GM12878 (cell line): ENCODE measurements around the gene TGFB1I1. TPM values are rescaled to one million over a fixed set of nuclear protein-coding genes. Genes with fewer than 3 reads are reported as not detected.

Experiments
- ATAC-seq: fragments of 200-7000 bp; cut with Tn5 transposase; 3 replicates; pipeline ENCODE4 v1.9.1; 2020; ENCODE audit warnings: mild to moderate bottlenecking, moderate library complexity
- BruUV-seq: library from RNA; stranded (reverse); fragments of 400-500 nt; replicated peaks from 2 replicates; lab custom pipeline; 2021; lab: Mats Ljungman, UMichigan
- CTCF ChIA-PET: fragments of 300-600 bp; sonication (Branson Sonifier 250); formaldehyde crosslinking; extraction: SDS; loops from one replicate; lab custom pipeline; 2021; ENCODE audit warnings: inconsistent platforms; lab: Yijun Ruan, JAX
- POLR2A ChIA-PET: fragments of 350-600 bp; formaldehyde crosslinking; extraction: SDS; loops from one replicate; lab custom pipeline; 2021; ENCODE audit warnings: inconsistent platforms; lab: Charles Lee
- RAD21 ChIA-PET: fragments of 300-600 bp; sonication (Branson Sonifier 250); formaldehyde crosslinking; loops from one replicate; lab custom pipeline; 2023; ENCODE audit warnings: antibody characterized with exemption; ENCODE audit not compliant: unreplicated experiment; lab: Charles Lee
- SMC1A ChIA-PET: fragments of 300-600 bp; sonication (Branson Sonifier 250); formaldehyde crosslinking; loops from one replicate; lab custom pipeline; 2023; ENCODE audit not compliant: unreplicated experiment, uncharacterized antibody; lab: Charles Lee
- DNase-seq: peaks from one replicate; pipeline ENCODE4 v3.0.0-alpha.2; 2011; ENCODE audit warnings: low read depth, low spot score
- FAIRE-seq: peaks from 3 replicates; lab custom pipeline; 2011; peaks lifted over from hg19 to GRCh38; lab: Jason Lieb, UNC
- H2AFZ ChIP-seq: 2 replicates; pipeline ENCODE4 v1.6.0; 2011; ENCODE audit warnings: low read depth, low read length, control low read depth; ENCODE audit not compliant: control insufficient read depth
- H3K27ac ChIP-seq: 2 replicates; pipeline ENCODE4 v1.5.1; 2011; ENCODE audit warnings: control low read depth; ENCODE audit not compliant: control insufficient read depth, insufficient read depth
- H3K27me3 ChIP-seq, 2 experiments: replicated peaks in 1 of 2; 2 replicates each; pipeline versions ENCODE4 v1.6.0 to v1.6.1; 2011; ENCODE audit warnings: low read length in 1 of 2; ENCODE audit not compliant: control insufficient read depth in 2 of 2, insufficient read depth in 2 of 2
- H3K36me3 ChIP-seq, 2 experiments: 2 replicates each; pipeline ENCODE4 v1.5.1; 2011; ENCODE audit warnings: low read length in 1 of 2; ENCODE audit not compliant: control insufficient read depth in 2 of 2, insufficient read depth in 2 of 2
- H3K4me1 ChIP-seq: 2 replicates; pipeline ENCODE4 v1.6.1; 2011; ENCODE audit warnings: mild to moderate bottlenecking, low read length, moderate library complexity, mixed read lengths; ENCODE audit not compliant: control insufficient read depth, insufficient read depth
- H3K4me2 ChIP-seq: 2 replicates; pipeline ENCODE4 v1.6.0; 2011; ENCODE audit warnings: control low read depth; ENCODE audit not compliant: control insufficient read depth, insufficient read depth
- H3K4me3 ChIP-seq: fragments of 200-600 bp; sonication (generic); 2 replicates; pipeline ENCODE4 v1.5.1; 2016
- H3K79me2 ChIP-seq: 2 replicates; pipeline ENCODE4 v1.6.0; 2011; ENCODE audit warnings: low read length; ENCODE audit not compliant: control insufficient read depth, insufficient read depth
- H3K9ac ChIP-seq: 2 replicates; pipeline ENCODE4 v1.8.0; 2011; ENCODE audit warnings: low read length, control low read depth, mixed read lengths; ENCODE audit not compliant: control insufficient read depth, insufficient read depth
- H3K9me3 ChIP-seq: replicated peaks from 3 replicates; pipeline ENCODE4 v1.5.1; 2011; ENCODE audit warnings: mild to moderate bottlenecking, low read length; ENCODE audit not compliant: control insufficient read depth, insufficient read depth
- H4K20me1 ChIP-seq: 2 replicates; pipeline ENCODE4 v1.6.0; 2011; ENCODE audit not compliant: control insufficient read depth, insufficient read depth
- BACH1 ChIP-seq: fragments of 450-650 bp; IDR thresholded peaks from 2 replicates; pipeline ENCODE4 v1.6.1; 2017; ENCODE audit warnings: mild to moderate bottlenecking, borderline replicate concordance
- BHLHE40 ChIP-seq, 2 experiments: fragments of 450-650 bp in 1 of 2; IDR thresholded peaks; 2 replicates each; pipeline ENCODE4 v1.6.1; 2011 to 2017; ENCODE audit warnings: low read depth in 2 of 2, borderline replicate concordance in 1 of 2, improper control_type of control experiment in 1 of 2, low read length in 1 of 2, mild to moderate bottlenecking in 1 of 2
- CBFB ChIP-seq: IDR thresholded peaks from 2 replicates; pipeline ENCODE4 v1.6.1; 2016; ENCODE audit warnings: antibody characterized with exemption, low read depth
- CHD4 ChIP-seq: fragments of 200-600 bp; sonication (generic); IDR thresholded peaks from 2 replicates; pipeline ENCODE4 v1.6.1; 2016; ENCODE audit warnings: mild to moderate bottlenecking
- EED ChIP-seq: sonication (generic); IDR thresholded peaks from 2 replicates; pipeline ENCODE4 v1.6.1; 2016; ENCODE audit warnings: antibody characterized with exemption, low read depth
- HCFC1 ChIP-seq: fragments of 150-350 bp; IDR thresholded peaks from 2 replicates; pipeline ENCODE4 v1.6.1; 2014; ENCODE audit warnings: low read length
- HDAC6 ChIP-seq: fragments of 200-600 bp; sonication (generic); IDR thresholded peaks from one replicate; pipeline ENCODE4 v1.8.0; 2017; ENCODE audit warnings: antibody characterized with exemption; ENCODE audit not compliant: unreplicated experiment
- MEF2B ChIP-seq: fragments of 450-650 bp; IDR thresholded peaks from 2 replicates; pipeline ENCODE4 v1.6.1; 2018; ENCODE audit warnings: mild to moderate bottlenecking, moderate library complexity; ENCODE audit not compliant: partially characterized antibody, poor library complexity, severe bottlenecking
- MXI1 ChIP-seq: fragments of 150-350 bp; IDR thresholded peaks from 2 replicates; pipeline ENCODE4 v1.6.1; 2011; ENCODE audit warnings: low read depth, mild to moderate bottlenecking, inconsistent platforms, low read length, improper control_type of control experiment
- NFIC ChIP-seq: IDR thresholded peaks from 2 replicates; pipeline ENCODE4 v1.6.1; 2012; ENCODE audit warnings: low read depth, mild to moderate bottlenecking, inconsistent platforms, low read length, moderate library complexity
- NFYA ChIP-seq: IDR thresholded peaks from 2 replicates; pipeline ENCODE4 v1.6.1; 2011; ENCODE audit warnings: low read depth, mild to moderate bottlenecking, low read length, improper control_type of control experiment, borderline replicate concordance
- NR2C1 ChIP-seq: fragments of 450-650 bp; IDR thresholded peaks from 2 replicates; pipeline ENCODE4 v1.6.1; 2017; ENCODE audit warnings: antibody characterized with exemption, mild to moderate bottlenecking, moderate library complexity
- PAX8 ChIP-seq: fragments of 450-650 bp; IDR thresholded peaks from 2 replicates; pipeline ENCODE4 v1.6.1; 2017; ENCODE audit warnings: mild to moderate bottlenecking, moderate library complexity
- RAD51 ChIP-seq: fragments of 450-650 bp; IDR thresholded peaks from 2 replicates; pipeline ENCODE4 v1.6.1; 2016; ENCODE audit warnings: moderate library complexity, mild to moderate bottlenecking, inconsistent platforms
- RBBP5 ChIP-seq: fragments of 200-600 bp; sonication (generic); conservative IDR thresholded peaks from 2 replicates; pipeline ENCODE4 v1.6.1; 2016
- RELB ChIP-seq: fragments of 450-650 bp; IDR thresholded peaks from 2 replicates; pipeline ENCODE4 v1.6.1; 2017; ENCODE audit warnings: low read depth, mild to moderate bottlenecking, moderate library complexity
- RUNX3 ChIP-seq: IDR thresholded peaks from 2 replicates; pipeline ENCODE4 v1.6.1; 2012; ENCODE audit warnings: low read length, inconsistent platforms
- SMARCA5 ChIP-seq: fragments of 450-650 bp; IDR thresholded peaks from 2 replicates; pipeline ENCODE4 v1.6.1; 2017; ENCODE audit warnings: mild to moderate bottlenecking
- ZNF592 ChIP-seq: fragments of 450-650 bp; IDR thresholded peaks from 2 replicates; pipeline ENCODE4 v1.6.1; 2017; ENCODE audit warnings: mild to moderate bottlenecking, moderate library complexity
- WGBS: methylation state at CpG from one replicate; pipeline ENCODE4 v1.1.6; 2016; ENCODE audit warnings: low lambda C conversion rate; ENCODE audit not compliant: insufficient replicate concordance, insufficient coverage; ENCODE audit errors: missing lambda C conversion rate; 5-methylcytosine and 5-hydroxymethylcytosine counted together
- in situ Hi-C: fragments of 300-500 bp; cut with MboI; formaldehyde crosslinking; loops from 9 replicates; pipeline ENCODE4 v1.14.3; 2018; ENCODE audit warnings: mixed read lengths
- intact Hi-C: fragments of 100-400 bp; cut with micrococcal nuclease; formaldehyde crosslinking; loops from one replicate; pipeline ENCODE4 v1.14.2; 2022; ENCODE audit not compliant: unreplicated experiment
- polyA plus RNA-seq, 11 experiments: library from polyadenylated mRNA; depleted of rRNA in 4 of 11; unstranded in 6 of 11; stranded (reverse) in 5 of 11; fragments of >200 nt; fragmentation: Nextera tagmentation in 4 of 11; fragmentation: Illumina TruSeq in 1 of 11; extraction: Ambion mirVana in 4 of 11; extraction: Trizol in 1 of 11; gene quantifications; 1 replicate in 1 of 11; 2 replicates in 10 of 11; pipeline versions ENCODE4 v1.2.1 to v1.2.3, GENCODE V29; 2011 to 2016; ENCODE audit warnings: inconsistent platforms in 2 of 11, missing spikeins in 2 of 11, low read depth in 1 of 11
- total RNA-seq, 4 experiments: library from RNA; depleted of rRNA in 3 of 4; stranded (reverse); fragments of >200 nt in 3 of 4; fragmentation: Illumina TruSeq in 1 of 4; extraction: Trizol in 1 of 4; gene quantifications; 2 replicates each; pipeline versions ENCODE4 v1.2.1 to v1.2.3, GENCODE V29; 2013 to 2021
- TF ChIP-seq, protein P1 (sequence below): IDR thresholded peaks from 2 replicates; pipeline ENCODE4 v1.6.1; 2011; ENCODE audit warnings: borderline replicate concordance, low read depth, mild to moderate bottlenecking, moderate library complexity, low read length; ENCODE audit not compliant: insufficient read depth, poor library complexity, severe bottlenecking

TGFB1I1 gene
- total and polyA plus RNA-seq, 10 of the 15 experiments (the other 5 are each of a cell fraction or from before 2014, with no cell fraction given): 0.13 to 2.3 (median 0.41) TPM; not detected in 2

DNA sequence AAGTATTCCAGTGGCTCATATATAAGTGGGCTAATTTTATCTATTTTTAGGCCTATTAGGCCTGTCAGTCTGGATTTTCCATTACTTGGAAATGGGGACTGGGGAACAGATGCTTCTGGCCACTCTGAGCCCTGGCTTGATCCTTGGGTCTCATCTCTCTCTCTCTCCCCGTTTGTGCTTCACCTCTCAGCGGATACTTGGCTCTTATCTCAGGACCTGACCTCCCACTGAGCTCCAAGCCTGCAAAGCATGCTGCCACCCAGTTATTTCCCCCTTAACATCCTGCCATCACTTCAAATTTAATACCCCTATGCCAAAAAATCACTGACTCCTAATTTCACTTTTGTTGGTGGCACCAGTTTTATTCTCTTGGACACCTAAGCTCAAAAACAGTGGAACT, 33.5 kb upstream of the TGFB1I1 start:
- ATAC-seq: no peak
- no peak for FAIRE-seq
- TF ChIP-seq RELB (no peak), BHLHE40 (IDR thresholded peaks at IDR 0.05; ENCODE audit: borderline replicate concordance in 1 of 2, low read depth in 2 of 2, low read length in 1 of 2) (no peak), SMARCA5 (no peak), HDAC6 (no peak), HCFC1 (no peak), NR2C1 (no peak), RUNX3 (no peak), CBFB (no peak), PAX8 (no peak), RAD51 (no peak), MXI1 (no peak), NFIC (no peak), RBBP5 (no peak), CHD4 (no peak), EED (no peak), NFYA (no peak), MEF2B (no peak), ZNF592 (no peak), BACH1 (no peak)
- TF ChIP-seq, protein P1, sequence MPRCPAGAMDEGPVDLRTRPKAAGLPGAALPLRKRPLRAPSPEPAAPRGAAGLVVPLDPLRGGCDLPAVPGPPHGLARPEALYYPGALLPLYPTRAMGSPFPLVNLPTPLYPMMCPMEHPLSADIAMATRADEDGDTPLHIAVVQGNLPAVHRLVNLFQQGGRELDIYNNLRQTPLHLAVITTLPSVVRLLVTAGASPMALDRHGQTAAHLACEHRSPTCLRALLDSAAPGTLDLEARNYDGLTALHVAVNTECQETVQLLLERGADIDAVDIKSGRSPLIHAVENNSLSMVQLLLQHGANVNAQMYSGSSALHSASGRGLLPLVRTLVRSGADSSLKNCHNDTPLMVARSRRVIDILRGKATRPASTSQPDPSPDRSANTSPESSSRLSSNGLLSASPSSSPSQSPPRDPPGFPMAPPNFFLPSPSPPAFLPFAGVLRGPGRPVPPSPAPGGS: no peak
- Histone ChIP-seq H3K4me1 (no peaks in the 10 kb centered on the region), H3K4me2 (no peak overlapping the region), H4K20me1 (no peaks in the 10 kb centered on the region), H3K79me2 (no peaks in the 10 kb centered on the region), H3K27ac (no peak overlapping the region), H3K4me3 (no peak overlapping the region), H3K9me3 (no peaks in the 10 kb centered on the region), H3K9ac (no peak overlapping the region), H2AFZ (no peak overlapping the region), H3K36me3 (no peaks in the 10 kb centered on the region), H3K27me3 (no peaks in the 10 kb centered on the region)
- ChIA-PET RAD21 (interaction anchor here (0.9 to 1.9 kb wide), 3 partner anchors 9 to 93 kb away, joined by 3 to 5 read pairs (median 3); no protein-coding TSS in a partner anchor), SMC1A (interaction anchor here (0.8 to 3.7 kb wide), 5 partner anchors 14 to 105 kb away, joined by 3 to 20 read pairs (median 4); no protein-coding TSS in a partner anchor), CTCF (interaction anchor here (1.0 kb wide), 1 partner anchor 19 kb away, joined by 3 read pairs; no protein-coding TSS in a partner anchor), POLR2A (no interaction called here)
- 83% methylated on average over 2 of the region's 2 CpGs for WGBS
- in situ Hi-C loops: loop anchor here (25.0 kb wide), 1 partner anchor 451 kb away; the partner anchor contains the start of gene HSD3B7
- intact Hi-C loops: no loop called here
- BruUV-seq: no TSS peak
- DNase-seq: no peak
